NCI-H2196 (cell line): ENCODE results near the gene SNX22.

Experiments
- DNase-seq: peaks from one replicate; lab custom pipeline; 2025; ENCODE audit not compliant: unreplicated experiment; lab: John Stamatoyannopoulos, UW

The SNX22 gene

DNA sequence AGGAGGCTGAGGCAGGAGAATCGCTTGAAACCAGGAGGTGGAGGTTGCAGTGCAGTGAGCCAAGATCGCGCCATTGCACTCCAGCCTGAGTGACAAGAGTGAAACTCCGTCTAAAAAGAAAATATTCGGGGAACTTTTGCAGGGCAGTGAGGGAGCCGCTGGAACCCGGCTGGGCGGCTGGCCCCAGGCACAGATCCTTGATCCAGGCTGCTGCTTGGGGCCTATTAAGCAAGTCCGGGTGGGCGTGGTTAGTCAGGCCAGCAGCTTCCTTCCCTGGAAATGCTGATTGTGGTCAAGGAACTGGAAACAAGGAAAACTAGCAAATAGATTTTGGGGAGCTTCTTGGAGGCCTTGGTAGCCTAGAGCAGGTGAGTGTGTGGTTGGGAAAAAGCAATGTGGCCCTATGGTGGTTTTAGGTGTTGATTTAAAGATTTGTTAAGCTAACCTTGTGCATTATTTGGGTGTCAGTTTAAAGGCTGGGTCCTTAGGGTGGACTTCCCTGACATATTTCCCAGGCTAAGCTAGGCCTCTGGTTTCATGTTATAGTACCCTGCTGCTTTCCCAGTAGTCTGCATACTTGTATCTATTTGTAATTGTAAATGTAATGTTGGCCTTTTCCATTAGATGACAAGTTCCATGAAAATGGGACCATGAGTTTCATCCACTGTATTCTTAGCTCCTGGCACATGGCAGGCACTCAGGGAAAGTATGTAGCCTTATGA is 17.7 kb upstream of the SNX22 start:
- DNase-seq: no peak

DNA sequence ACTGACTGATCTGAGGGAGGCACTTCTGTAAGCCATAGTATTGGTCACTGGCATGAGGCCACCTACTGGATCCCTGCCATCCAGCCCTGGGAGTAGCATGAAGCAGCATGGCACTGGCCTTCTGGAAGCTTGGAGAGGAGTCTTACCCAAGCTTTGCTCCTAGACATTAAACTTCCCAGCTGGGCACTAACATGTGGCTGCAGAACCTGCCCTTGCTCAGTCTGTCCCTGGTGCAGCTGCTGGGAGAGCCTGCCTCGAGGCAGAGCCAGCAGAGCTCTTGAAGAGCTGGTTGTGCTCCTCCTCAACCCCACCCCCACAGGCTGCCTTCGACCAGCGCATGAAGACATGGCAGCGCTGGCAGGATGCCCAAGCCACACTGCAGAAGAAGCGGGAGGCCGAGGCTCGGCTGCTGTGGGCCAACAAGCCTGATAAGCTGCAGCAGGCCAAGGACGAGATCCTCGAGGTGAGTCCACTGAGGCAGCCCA is 17.1 kb upstream of the SNX22 start:
- DNase-seq: peak; percentile 78

DNA sequence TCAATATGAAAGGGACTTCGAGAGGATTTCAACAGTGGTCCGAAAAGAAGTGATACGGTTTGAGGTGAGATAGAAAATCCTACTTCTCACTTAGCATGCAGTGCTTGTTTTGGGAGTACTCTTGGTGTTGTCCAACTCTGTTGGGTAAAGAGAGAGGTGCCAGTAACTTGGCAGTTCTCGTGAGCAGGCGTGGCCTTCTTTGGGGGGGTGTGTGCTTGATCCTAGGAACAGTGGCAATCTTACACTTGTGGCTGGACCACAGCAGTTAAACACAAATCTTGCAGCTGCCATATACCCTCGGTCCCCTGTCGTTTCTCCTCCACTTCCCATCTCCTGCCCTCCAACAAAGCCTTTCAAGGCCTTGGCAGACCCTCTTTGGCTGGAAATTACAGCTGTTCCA is 15.2 kb upstream of the SNX22 start:
- no peak for DNase-seq

DNA sequence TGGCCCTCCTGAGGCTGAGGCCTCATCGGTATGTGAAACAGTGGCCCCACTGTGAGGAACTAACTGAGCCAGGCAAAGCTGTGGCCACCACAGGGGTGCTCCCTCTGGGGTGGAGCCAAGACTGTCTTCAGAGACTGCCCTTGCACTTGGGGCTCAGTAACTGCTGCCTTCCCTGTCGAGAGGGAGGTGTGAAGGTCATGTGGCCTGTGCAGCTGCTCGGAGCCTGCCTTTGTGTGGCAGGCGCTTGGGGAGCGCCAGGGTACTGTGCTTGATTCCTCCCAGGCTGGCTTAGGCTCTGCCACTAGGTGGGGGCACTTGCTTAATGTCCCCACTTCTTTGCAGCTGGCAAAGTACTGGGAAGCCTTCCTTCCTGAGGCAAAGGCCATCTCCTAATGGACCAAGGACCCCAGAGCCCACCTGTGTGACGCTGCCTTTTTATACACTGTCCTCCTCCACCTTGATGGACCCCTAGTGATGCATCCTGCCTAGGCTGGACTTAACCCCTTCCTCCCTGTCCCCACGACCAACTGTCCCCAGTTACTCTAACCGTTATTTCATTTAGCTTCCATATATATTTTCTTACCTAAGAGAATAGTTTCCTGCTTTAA is 14.2 kb upstream of the SNX22 start:
- DNase-seq: no peak

DNA sequence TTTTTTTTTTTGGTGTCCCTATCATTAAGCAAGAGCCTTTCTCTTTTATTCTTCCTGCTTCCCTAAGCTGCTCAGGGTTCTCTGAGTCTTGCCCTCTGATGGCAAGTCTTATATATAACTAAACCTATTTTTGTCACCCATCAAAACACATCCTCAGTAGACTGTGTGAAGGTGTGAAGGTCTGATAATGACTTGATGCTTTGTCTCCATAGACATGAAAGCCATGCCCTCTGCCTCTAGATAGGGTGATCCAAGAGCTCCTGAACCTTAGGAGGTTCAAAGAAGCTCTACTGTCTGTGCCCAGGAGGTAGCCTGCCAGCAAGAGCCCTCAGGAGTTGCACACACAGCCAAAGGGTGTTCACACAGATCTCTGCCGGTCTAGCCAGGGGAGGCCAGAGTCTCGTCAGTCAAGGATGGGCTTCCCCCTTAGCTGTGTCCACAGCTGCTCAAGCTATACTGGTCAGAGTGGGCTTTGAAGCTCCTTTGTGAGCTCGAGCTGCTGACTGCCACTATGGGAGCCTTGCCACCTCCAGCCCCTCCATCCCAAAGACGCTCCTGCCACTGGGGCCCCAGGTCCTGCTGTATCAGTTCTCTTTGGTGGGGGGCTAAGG is 13.1 kb upstream of the SNX22 start:
- DNase-seq: no peak

DNA sequence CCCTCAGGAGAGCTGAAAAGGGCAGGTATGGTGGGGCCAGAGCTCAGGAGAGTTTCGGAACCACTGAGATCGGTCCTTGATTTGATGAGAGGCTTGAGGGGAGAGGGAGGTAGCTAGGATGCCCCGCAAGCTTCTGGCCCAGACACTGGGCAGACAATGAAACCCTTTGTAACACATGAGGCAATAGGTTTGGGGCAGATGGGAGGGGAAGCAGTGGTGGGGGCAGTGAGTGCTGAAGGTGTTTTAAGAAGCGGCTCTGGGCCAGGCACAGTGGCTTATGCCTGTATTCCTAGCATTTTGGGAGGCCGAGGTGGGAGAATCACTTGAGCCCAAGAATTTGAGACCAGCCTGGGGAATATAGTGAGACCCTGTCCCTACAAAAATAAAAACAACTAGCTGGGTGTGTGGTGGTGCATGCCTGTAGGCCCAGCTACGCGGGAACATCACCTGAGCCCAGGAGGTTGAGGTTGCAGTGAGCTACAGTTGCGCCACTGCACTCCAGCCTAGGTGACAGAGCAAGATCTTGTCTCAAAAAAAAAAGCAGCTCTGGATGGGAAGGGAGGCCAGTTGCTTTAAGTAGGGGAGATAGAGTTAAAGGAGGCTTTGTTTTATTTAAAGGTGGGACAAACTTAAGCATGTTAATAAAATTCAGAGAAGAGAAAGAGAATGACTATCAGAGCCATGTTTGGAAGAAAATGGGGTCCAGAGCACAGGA is 9.6 kb upstream of the SNX22 start:
- no peak for DNase-seq

DNA sequence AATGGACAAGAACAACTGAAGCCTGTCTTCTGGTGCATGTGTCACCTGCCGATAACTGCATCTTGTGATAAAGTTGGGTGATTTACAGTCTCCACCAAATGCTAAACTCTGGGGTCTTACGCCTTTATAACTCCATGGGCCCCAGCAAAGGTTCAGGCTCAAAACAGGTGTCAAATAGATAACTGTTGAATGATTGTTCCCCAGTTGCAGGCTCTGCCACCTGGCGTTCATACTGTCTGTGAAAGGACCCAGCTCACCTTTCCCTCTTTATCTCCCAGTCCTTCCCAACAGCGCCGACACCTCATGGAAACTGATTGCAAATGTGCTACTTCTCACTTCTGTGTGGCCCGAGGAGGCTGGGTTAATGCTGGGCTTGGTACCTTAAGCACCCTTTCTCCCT is 8.3 kb upstream of the SNX22 start:
- no peak for DNase-seq

DNA sequence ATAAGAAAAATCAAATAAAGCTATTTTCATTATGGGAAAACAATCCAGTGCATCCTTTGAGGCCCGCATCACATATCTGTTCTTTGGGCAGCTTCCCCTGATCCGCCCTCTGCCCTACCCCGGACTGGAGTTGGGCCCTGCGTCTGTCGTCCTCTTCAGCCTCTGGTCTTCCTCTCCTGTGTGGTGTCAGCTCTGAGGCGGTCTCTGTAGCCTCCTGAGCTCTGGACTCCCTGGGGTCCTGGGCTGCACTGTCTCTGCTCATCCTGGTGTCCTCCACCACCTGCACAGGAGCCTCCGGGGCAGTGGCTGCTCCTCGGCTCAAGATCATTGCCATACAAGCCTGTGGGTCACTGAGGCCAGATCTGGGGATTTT is 7.4 kb upstream of the SNX22 start:
- DNase-seq: no peak

DNA sequence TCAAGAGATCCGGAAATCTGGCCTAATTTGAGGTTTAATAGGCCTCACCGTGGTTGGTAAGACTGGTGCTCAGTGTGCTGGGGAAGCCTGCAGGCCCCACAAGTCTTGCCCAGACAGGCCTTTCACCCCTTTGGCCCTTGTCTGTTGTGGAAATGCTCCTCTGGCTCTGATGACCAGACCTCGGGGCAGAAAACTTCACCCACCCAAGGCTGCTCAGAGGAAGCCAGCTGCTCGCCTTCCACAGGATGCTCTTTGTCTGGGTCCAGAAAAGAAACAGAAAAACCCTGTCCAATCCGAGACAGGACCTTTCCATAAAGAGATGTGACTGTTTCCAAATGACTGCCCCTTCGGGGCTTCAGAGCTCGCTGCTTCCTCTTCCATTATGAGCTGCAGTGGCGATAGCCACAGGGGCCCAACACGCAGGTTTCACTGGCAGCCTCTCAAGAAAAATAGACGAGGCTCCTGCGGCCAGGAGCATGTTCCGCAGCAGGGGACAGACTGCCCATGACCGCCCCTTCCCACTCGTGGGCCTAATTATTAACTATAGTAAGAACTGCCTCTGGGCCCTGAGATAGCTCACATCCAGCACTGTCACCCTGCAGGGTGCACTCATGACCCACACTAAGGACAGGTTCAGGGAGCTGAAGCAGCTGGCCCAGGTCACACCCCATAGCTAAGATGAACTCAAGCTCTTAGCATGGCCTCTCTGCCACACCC is 6.8 kb upstream of the SNX22 start:
- no peak for DNase-seq

DNA sequence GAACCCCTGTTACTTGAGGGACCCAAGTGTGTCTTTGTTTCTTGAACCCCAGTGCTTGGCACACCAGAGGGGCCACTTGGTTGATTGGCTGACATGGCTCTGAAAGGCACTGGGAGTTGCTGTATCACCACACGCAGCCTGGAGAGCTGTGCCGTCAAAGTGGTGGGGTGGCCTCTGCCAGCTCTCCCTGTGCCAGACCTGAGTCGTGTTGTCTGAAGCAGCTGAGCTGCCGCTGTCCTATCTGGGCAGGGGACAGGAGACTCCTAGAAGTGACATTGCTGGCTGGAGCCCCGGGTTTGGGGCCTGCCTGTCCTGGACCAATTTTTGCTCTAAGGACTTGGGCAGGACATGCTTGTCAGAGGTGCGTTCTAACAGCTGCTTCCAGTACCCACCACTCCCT is 5.5 kb upstream of the SNX22 start:
- DNase-seq: no peak

DNA sequence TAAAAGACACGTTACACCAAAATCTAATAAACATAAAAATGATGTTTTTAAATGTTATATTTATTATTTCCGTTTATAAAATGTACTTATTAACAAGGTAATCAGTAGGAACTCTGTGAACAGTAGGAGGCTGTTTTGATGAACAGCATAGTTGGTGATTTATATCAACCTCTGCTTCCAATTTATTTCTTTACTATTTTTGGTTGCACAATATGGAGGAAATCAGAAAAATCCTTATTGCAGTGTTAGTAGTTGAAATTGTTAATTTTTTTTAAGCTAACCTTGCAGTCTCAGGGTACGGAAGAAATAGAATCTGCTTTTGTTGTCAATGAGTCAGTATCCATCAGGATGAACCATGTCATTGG is 5.0 kb upstream of the SNX22 start:
- no peak for DNase-seq

DNA sequence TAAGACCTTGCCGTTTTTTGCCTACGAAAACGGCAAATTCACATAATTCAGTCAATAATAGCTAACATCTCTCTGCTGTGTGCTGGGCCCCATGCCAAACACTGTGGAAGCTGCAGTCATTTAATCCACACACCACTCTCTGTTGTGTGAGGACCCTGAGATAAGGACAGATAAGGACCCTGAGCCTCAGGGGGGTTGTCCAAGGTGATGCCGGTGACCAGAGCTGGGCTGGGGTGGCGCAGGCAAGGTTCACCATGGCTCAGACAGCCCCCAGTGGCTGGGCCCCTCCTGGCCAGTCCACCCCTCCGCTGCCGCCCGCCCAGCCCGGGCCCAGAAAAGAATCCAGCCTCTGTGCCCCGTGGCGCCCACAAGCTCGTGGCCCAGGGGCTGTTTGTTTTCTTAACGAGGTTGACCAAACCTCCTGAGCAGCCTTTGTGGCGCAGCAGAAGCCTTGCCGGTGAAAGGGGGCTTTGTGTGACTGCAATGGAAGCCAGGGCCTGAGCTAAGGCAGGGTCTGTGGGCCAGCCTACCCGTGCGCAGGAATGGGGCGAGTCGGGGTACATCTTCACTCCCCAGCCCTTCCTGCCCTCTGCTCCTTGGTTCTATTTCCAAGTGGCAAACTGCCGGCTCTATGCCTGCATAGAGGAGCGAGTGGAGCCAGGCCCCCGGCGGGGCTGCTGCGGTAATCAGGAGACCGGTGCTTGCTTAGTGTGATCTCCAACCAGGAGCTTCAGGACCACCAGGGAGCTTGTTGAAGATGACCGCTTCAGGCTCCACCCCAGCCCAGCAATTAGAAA is 4.4 kb upstream of the SNX22 start:
- DNase-seq: no peak

DNA sequence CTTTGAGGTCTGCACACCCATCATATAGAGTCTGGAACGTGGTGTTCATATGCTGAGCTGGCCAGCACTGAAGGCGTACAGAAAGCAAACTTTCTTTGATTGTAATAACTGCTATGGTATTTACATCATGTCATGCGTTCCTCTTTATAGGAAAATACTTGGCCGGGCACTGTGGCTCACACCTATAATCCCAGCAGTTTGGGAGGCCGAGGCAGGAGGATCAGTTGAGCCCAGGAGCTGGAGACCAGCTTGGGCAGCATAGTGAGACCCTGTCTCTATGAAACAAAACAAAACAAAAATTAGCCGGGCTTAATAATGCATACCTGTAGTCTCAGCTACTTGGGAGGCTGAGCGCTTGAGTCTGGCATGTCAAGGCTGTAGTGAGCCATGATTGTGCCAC is 3.4 kb upstream of the SNX22 start:
- no peak for DNase-seq

DNA sequence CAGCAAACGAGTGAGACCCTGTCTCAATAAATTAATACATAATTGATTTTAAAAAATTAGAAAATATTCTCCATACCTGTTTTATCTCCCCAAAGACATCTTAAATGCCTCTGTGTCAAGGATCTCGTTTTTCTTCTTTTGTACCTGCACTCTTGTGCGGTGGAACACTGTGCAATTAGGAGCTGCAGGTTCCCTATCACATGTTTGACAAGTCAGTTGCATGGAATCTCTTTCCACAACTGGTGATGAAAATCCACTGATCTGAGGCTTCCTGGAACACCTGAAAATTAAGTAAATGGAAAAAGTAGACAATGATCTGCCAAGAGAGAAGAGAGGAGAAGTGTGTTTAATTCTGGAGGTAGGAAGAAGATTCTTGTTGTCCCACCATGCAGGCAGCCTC is 3.0 kb upstream of the SNX22 start:
- DNase-seq: no peak

DNA sequence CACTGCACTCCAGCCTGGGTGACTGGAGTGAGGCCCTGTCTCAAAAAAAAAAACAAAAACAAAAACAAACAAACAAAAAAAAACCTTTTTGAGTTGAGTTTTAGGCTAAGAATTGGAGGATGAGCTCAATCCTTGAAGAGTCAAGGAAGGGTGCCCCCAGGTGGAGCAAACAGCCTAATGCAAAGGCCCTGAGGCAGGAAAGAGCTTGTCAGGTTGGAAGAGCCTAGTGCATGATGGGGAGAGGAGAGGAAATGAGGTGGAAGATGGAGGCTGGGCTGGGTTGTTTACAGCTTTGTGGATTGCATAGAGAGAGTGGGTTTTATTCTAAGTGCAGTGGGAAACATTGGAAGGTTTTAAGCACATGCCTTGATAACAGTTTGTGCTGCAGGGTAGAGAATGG is 2.1 kb upstream of the SNX22 start:
- DNase-seq: peak; percentile 6

DNA sequence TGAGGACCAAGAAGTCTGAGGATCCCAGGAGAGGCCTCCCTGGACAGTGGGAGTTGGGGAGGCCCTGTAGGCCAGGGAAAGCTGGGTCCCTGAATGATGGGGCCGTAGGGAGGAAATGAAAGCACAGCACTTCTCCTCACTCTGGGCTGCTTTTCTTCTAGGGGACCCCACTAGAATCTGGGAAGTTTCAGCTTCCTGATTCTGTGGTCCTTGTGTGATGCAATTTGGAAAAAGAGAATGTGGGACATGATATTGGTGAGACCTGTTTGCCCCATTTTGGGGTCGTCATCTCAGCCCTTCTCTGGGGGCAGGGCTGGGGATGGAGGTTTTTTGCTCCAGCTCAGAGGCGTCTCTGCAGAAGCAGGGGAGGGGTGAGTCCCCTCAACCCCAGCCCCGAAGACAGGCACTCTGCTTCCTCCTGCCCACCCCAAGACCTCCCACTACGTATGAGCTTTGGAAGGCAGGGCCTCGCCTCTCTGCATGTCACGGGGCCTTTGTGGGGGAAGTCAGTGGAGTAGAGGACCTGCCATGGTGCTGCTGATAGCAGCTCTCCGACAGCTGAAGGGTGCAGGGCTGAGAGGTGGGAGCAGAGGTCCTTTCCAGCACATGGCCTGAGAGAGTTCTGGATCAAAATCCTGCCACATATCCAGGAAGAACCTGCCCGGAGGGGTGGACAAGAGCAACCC is 1.5 kb upstream of the SNX22 start:
- no peak for DNase-seq

DNA sequence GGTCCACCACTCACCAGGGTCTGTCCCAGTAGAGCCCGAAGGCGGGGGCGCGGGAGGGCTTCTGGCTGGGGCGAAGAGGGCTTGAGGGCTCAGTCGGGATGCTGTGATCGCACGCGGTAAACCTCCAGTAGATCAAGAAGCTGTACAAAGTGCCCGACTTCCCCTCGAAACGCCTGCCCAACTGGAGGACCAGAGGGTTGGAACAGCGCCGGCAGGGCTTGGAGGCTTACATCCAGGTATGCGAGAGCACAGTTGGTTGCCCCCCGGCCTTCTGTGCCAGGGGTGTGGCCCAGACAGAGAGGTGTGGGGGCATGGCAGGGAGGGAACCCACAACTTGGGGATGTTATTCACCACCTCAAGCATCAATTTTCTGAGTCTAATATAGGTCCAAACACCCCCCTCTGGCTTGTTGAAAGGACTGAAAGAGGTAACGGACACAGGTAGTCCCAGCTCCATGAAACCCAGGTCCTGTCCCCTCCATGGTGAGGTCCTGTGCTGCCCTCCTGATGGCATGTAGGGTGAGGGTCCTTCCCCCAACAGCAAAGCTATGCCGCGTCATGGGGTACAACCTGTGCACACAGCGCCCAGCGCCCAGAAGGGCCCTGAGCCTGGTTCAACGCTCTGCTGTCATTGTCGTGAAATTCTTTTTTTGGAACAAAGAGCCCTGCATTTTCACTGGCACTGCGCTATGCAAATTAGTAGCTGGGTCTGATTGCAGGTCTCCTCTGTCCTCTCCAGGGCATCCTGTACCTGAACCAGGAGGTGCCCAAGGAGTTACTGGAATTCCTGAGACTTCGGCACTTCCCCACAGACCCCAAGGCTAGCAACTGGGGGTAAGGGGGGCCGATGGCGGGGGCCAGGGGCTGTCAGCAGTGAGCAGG is 1.2 kb downstream of the SNX22 start:
- DNase-seq: no peak

DNA sequence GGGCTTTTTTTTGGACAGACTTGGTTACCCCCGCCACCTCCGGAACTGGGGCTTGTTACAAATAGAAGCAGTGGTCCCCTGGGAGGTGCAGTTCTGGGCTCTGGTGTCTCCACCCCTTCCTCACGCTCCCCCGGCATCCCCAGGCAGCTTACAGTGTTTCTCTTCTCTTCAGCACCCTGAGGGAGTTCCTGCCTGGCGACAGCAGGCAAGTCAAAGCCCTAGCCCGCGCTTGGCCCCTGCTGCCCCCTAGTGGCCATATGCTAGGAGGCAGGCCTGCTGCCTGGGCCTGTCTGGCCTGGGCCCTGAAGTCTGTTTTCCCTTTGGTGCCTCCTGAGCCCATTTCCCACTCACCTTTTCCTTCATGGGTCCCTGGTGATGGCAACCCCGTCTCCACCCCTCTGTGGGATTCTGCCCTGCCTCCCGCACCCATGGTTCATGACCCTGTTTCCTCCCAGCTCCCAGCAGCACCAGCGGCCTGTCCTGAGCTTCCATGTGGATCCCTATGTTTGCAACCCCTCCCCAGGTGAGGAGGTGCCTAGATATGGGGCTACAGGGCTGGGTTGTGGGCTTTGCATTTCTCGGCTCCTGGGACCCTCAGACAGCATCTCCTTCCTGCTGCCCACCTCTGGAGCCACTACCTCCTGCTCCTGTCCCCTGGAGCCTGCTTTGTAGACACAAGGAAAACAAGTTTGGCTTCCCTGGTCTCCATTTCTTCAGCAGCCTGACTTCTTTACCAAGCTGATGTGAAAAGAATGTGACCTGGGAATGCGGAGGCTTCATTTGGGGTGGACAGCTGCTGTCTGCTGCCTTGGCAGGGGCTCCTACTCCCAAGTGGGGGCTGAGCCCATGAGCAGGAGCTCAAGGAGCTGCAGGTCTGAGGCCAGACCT is 2.2 kb downstream of the SNX22 start:
- peak; percentile 73 for DNase-seq
